Psoas muscle (tissue), 8 donors: ENCODE data around the gene SIK3. TPM values are rescaled to one million over a fixed set of nuclear protein-coding genes. Genes with fewer than 3 reads are reported as not detected.

Experiments
- ATAC-seq, 4 donors: fragments of 200-7000 bp; cut with Tn5 transposase; one replicate each; pipeline ENCODE4 v1.9.1; 2020; ENCODE audit warnings: moderate library complexity in 3 of 4, mild to moderate bottlenecking in 2 of 4
- DNase-seq, 2 donors: peaks; one replicate each; pipeline ENCODE4 v3.0.0-alpha.2; 2020
- H3K27ac ChIP-seq: fragments of 200-600 bp; one replicate; pipeline ENCODE4 v1.8.0; 2022
- H3K27me3 ChIP-seq, 3 donors: fragments of 200-600 bp in 1 of 3; one replicate each; pipeline versions ENCODE4 v1.6.1 to v1.8.0; 2013 to 2022; ENCODE audit warnings: low read length in 2 of 3, mild to moderate bottlenecking in 2 of 3, moderate library complexity in 1 of 3; ENCODE audit not compliant: insufficient read depth in 3 of 3
- H3K36me3 ChIP-seq, 2 donors: fragments of 200-600 bp in 1 of 2; one replicate each; pipeline versions ENCODE4 v1.6.1 to v1.8.0; 2013 to 2022; ENCODE audit warnings: low read depth in 1 of 2, mild to moderate bottlenecking in 1 of 2, moderate library complexity in 1 of 2; ENCODE audit not compliant: insufficient read depth in 1 of 2
- H3K4me1 ChIP-seq: fragments of 200-600 bp; one replicate; pipeline ENCODE4 v1.8.0; 2022
- H3K4me3 ChIP-seq: fragments of 200-600 bp; one replicate; pipeline ENCODE4 v1.8.0; 2022; ENCODE audit warnings: mild to moderate bottlenecking
- H3K9me3 ChIP-seq: fragments of 200-600 bp; one replicate; pipeline ENCODE4 v1.8.0; 2022
- CTCF ChIP-seq: fragments of 200-600 bp; IDR thresholded peaks from one replicate; pipeline ENCODE4 v1.8.0; 2022; ENCODE audit warnings: antibody characterized with exemption
- WGBS, 3 donors: extraction: QIAGEN DNeasy Blood & Tissue Kit; methylation state at CpG; one replicate each; pipeline versions ENCODE4 v1.1.6 to v1.1.7; 2013; 5-methylcytosine and 5-hydroxymethylcytosine counted together
- intact Hi-C, 2 donors: fragments of 100-400 bp; cut with DNase I; formaldehyde crosslinking; loops; one replicate each; pipeline versions ENCODE4 v1.11.0 to v1.14.2; 2022
- polyA plus RNA-seq, 3 donors: library from polyadenylated mRNA; stranded (reverse); fragments of 200-250 nt; gene quantifications; one replicate each; pipeline ENCODE4 v1.2.3, GENCODE V29; 2013
- total RNA-seq, 4 donors: library from RNA; stranded (reverse); fragmentation: NEBNext Ultra II Directional in 2 of 4; extraction: Animal tissue kit (Norgen Biotek cat#: 25700) in 2 of 4; gene quantifications; one replicate each; pipeline versions ENCODE4 v1.2.1 to v1.2.4, GENCODE V29; 2021 to 2023
- donor health status: healthy with polysubstance abuse.
- donor health status: DM: no; HTN: no; CAD: no; lungs with moderate emphysema.
- donor health status: Bipolar disorder and iron deficiency.
- donor health status: healthy.
- donor health status: DM: yes; HTN: yes; CAD: no.
- donor health status: DM: no; HTN: no; CAD: no.
- donor health status: DM: no; HTN: no; CAD: no.
- donor health status: DM: yes; HTN: yes; CAD: no.

SIK3 gene
- total and polyA plus RNA-seq, 7 donors: 16.3 to 47.4 (median 39.8) TPM

DNA sequence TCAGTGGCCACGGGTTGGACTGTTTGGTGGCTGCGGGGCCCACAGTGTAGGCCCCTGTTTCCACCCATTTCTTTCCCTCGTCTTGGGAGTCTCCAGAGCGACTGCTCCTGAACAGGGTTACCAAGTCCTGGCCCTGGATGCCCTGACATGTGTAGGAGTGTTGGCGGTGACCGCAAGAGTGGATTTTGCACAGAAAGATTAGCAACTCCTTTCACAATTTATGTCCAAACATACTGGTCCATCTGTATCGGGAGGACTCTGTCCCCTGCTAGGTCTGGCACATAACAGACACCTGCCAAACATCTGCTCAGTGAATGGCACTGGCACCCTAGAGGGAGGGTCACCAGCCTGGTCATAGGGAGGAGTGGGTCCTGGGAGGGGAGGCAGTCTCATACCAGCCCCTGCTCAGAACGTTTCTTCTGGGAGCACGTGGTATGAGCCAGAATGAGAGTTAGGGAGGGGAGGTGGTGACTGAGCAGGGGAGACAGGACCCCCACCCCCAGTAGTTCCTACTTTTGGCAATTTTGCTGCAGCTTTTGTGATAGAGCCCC lies 257.4 kb downstream of the SIK3 start:
- intact Hi-C loops: no loop called here
- no peak overlapping the region for H3K4me3 ChIP-seq
- 46 to 68% (median 60%) methylated on average over 9 of the region's 9 CpGs for WGBS, 3 donors
- H3K27ac ChIP-seq: no peak overlapping the region
- H3K4me1 ChIP-seq: peaks cover 3% of the 10 kb centered on the region
- H3K27me3 ChIP-seq: no peaks in the 10 kb centered on the region
- peak in 1 of 2 donors; percentile 30 for DNase-seq
- no peaks in the 10 kb centered on the region for H3K9me3 ChIP-seq
- ATAC-seq: peak in 1 of 4 donors; percentile 2
- peaks cover 0 to 20% of the 10 kb centered on the region in 2 donors for H3K36me3 ChIP-seq
- TF ChIP-seq CTCF: no peak

DNA sequence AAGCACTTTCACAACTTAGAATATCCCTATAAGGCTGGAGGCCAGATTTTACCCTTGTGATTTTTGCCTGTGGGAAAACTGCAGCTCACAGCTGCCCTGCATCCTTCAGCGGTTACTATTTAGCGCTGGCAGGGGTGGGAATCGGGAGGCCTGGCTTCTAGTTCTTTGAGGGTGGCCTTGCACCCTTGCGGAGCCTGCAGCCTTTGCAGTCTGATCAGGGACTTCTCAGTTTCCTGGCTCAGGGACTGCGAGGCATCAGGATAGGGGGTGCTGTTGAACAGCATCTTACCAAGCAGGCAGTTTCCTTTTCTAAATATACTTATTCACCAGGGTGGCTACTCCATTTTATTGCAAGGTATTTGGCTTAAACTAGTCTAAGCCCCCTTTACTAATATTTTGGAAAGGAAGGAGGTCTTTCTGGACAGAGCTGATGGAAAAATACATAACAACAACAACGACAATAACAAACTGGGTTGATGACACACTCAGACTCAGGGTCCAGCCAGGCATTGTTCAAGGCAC lies 257.9 kb downstream of the SIK3 start:
- Histone ChIP-seq H3K9me3 (no peaks in the 10 kb centered on the region), H3K27me3 (no peaks in the 10 kb centered on the region), H3K4me3 (no peak overlapping the region), H3K4me1 (peaks cover 8% of the 10 kb centered on the region), H3K36me3 (peaks cover 0 to 15% of the 10 kb centered on the region in 2 donors), H3K27ac (no peak overlapping the region)
- intact Hi-C loops: no loop called here
- 16 to 36% (median 28%) methylated on average over 6 of the region's 6 CpGs for WGBS, 3 donors
- DNase-seq (peak in 1 of 2 donors; percentile 49), ATAC-seq (no peak)
- TF ChIP-seq CTCF: no peak

GRCh38 chr11:116838321-116839084 lies 259.7 kb downstream of the SIK3 start:
- Histone ChIP-seq H3K36me3 (peaks cover 0 to 2% of the 10 kb centered on the region in 2 donors), H3K4me3 (no peak overlapping the region), H3K4me1 (peaks cover 9% of the 10 kb centered on the region), H3K9me3 (no peaks in the 10 kb centered on the region), H3K27ac (no peak overlapping the region), H3K27me3 (no peaks in the 10 kb centered on the region)
- DNase-seq: peak in 1 of 2 donors; percentile 17
- intact Hi-C loops: loop anchor here in 1 of 2 donors (5.0 kb wide), 1 partner anchor 46 kb away; the partner anchor contains the start of gene APOA5
- ATAC-seq: no peak
- 83 to 92% (median 87%) methylated on average over 6 of the region's 6 CpGs for WGBS, 3 donors
- TF ChIP-seq CTCF: no peak

DNA sequence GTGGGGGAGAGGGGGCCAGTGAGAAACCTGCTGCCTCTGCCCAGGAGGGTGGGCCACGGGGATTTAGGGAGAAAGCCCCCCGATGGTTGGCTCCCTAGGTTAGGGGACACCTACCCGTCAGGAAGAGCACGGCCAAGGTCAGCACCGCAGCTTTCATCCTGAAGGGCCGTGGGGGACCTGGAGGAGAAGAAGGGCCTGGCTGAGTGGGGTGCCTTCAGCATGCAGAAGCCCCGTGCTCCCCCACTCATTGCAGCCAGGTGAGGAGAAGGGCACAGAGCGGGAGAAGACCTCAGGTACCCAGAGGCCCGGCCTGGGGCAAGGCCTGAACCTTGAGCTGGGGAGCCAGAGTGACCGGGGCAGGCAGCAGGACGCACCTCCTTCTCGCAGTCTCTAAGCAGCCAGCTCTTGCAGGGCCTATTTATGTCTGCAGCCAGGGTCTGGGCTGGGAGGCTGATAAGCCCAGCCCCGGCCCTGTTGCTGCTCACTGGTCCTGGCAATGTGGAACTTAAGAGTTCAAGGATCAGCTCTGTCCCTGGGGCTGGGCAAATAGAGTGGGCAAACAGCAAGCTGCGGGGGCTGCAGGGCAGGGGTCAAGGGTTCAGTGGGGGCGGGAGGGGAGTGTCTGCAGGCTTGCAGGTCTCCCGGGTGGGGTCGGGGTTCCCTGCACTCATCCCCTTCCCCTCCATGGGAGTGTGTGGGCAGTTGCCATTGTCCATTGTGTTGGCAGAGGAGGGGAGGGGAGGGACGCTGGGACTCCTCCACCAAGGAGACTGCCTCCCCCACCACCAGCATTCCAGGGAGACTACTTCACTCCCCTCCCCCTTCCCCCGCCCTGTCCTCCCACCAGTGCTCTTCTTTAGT lies 260.8 kb downstream of the SIK3 start, which contains the start of gene APOA1:
APOA1 (minus strand) TSS at position 392 of the 861 bp plus-strand sequence; CDS start at position 157, 235 bp downstream.
- DNase-seq: no peak
- ATAC-seq: no peak
- H3K4me3 ChIP-seq: no peak within 1 kb of the TSS
- TF ChIP-seq CTCF: no peak
- intact Hi-C loops: loop anchor here in 1 of 2 donors (5.0 kb wide), 1 partner anchor 45 kb away; the partner anchor contains the start of gene APOA5
- no peaks in the 10 kb centered on the region for H3K27me3 ChIP-seq
- no peak within 1 kb of the TSS for H3K27ac ChIP-seq
- H3K9me3 ChIP-seq: no peaks in the 10 kb centered on the region
- H3K36me3 ChIP-seq: no peaks in the 10 kb centered on the region
- H3K4me1 ChIP-seq: peaks cover 9% of the 10 kb centered on the region
- WGBS, 3 donors: 81 to 89% (median 86%) methylated on average over 19 of the region's 19 CpGs
